GM12865 (cell line): Measurements from ENCODE around the gene COG4.

ENCODE experiments used
- DNase-seq: peaks from one replicate; pipeline ENCODE4 v3.0.0; 2010; ENCODE audit warnings: low read depth
- H3K4me3 ChIP-seq: 2 replicates; pipeline ENCODE4 v1.5.1; 2011; ENCODE audit warnings: mild to moderate bottlenecking, low read depth, low read length, control low read depth
- CTCF ChIP-seq: IDR thresholded peaks from 2 replicates; pipeline ENCODE4 v1.5.1; 2011; ENCODE audit warnings: low read length, control low read depth, low read depth, inconsistent platforms; ENCODE audit not compliant: insufficient read depth; ENCODE audit errors: missing control alignments

Gene COG4

GRCh38 chr16:70473446-70474319, 49.7 kb downstream of the COG4 start:
- H3K4me3 ChIP-seq = no peak overlapping the region
- TF ChIP-seq CTCF = peak; percentile 16
- peak; percentile 36 for DNase-seq

- no peak for TF ChIP-seq CTCF
- DNase-seq = no peak
These were observed 50.4 kb downstream of the COG4 start for GRCh38 chr16:70472786-70473433.

GRCh38 chr16:70470927-70471341, 52.4 kb downstream of the COG4 start:
- DNase-seq = no peak
- TF ChIP-seq CTCF = no peak
- H3K4me3 ChIP-seq = no peak overlapping the region

More at GRCh38 chr16:70472786-70473433, 50.4 kb downstream of the COG4 start:
- H3K4me3 ChIP-seq = no peak overlapping the region

- TF ChIP-seq CTCF = no peak
- H3K4me3 ChIP-seq = no peak overlapping the region
- no peak for DNase-seq
These were observed 53.0 kb downstream of the COG4 start for GRCh38 chr16:70470141-70470926.

GRCh38 chr16:70468776-70469525, 54.4 kb downstream of the COG4 start:
- no peak for DNase-seq
- no peak for TF ChIP-seq CTCF

GRCh38 chr16:70467608-70468007, 55.7 kb downstream of the COG4 start:
- TF ChIP-seq CTCF = no peak
- DNase-seq = no peak

More at GRCh38 chr16:70468776-70469525, 54.4 kb downstream of the COG4 start:
- H3K4me3 ChIP-seq = no peak overlapping the region

More at GRCh38 chr16:70467608-70468007, 55.7 kb downstream of the COG4 start:
- H3K4me3 ChIP-seq = no peak overlapping the region
